ENCODE results near the gene USP22. TPM values are rescaled to one million over a fixed set of nuclear protein-coding genes. Genes with fewer than 3 reads are reported as not detected.

The USP22 gene
- total and polyA plus RNA-seq, 2 of the 4 experiments (the other 2 are of a cell fraction) = 161 to 319 TPM

DNA sequence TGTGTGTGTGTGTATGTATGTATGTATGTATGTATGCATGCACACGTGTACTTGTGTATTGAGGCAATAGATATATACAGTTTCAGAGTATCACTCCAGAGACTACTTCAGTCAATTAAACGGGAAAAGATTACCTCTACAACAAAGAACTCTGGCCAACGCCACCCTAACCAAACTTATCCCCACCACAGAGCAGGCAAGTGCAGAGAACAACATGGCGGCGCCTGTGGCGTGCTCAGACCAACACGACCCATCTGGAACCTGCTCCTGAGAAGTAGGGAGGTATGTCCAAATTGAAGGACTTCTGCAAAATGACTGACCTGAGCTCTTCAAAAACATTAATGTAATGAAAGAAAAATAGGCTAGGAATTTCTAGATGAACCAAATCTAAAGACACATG is 12.4 kb downstream of the USP22 start:
- H3K4me1 ChIP-seq (ENCODE audit: control insufficient read depth, insufficient read depth, low read length) = peaks cover 29% of the 10 kb centered on the region
- H4K5ac ChIP-seq (ENCODE audit: low read depth, low read length) = no peak overlapping the region
- BruUV-seq (replicated peaks) = no TSS peak
- no peak overlapping the region for H3K27ac ChIP-seq (ENCODE audit: insufficient read depth, low read length)
- H2BK20ac ChIP-seq (ENCODE audit: low read depth, low read length) = no peak overlapping the region
- H3K4ac ChIP-seq (ENCODE audit: low read depth, low read length) = no peak overlapping the region
- no peak overlapping the region for H3K56ac ChIP-seq (ENCODE audit: extremely low read depth, insufficient read depth, low read length)
- H3K4me2 ChIP-seq (ENCODE audit: low read depth, low read length) = no peak overlapping the region
- H3K14ac ChIP-seq (replicated peaks; ENCODE audit: low read depth, low read length) = no peak overlapping the region
- H4K8ac ChIP-seq (ENCODE audit: low read depth in 2 of 2, low read length in 2 of 2) = no peak overlapping the region
- peaks cover 100% of the 10 kb centered on the region for H4K20me1 ChIP-seq (ENCODE audit: insufficient read depth, low read length)
- H3K9me1 ChIP-seq (ENCODE audit: insufficient read depth, low read length) = peaks cover 49% of the 10 kb centered on the region
- H3K79me1 ChIP-seq (ENCODE audit: low read depth in 1 of 2, low read length in 2 of 2) = peaks cover 0 to 73% of the 10 kb centered on the region in 2 experiments; a peak in 2 of 4 replicates
- H3K9ac ChIP-seq (ENCODE audit: low read depth, low read length) = no peak overlapping the region
- ChIA-PET CTCF (no interaction called here), POLR2A (ENCODE audit: unreplicated experiment) (no interaction called here)
- intact Hi-C loops (cut with micrococcal nuclease) = no loop called here
- H2BK15ac ChIP-seq (ENCODE audit: low read depth, low read length) = no peak overlapping the region
- H3K4me3 ChIP-seq (ENCODE audit: insufficient read depth, low read depth, low read length) = no peak overlapping the region
- H3K18ac ChIP-seq (ENCODE audit: low read depth, low read length) = no peak overlapping the region
- TF ChIP-seq CHD1 (IDR thresholded peaks at IDR 0.05; ENCODE audit: low read depth, low read length) = no peak
- no peak for TF ChIP-seq RFX5 (IDR thresholded peaks at IDR 0.05; ENCODE audit: low read depth, low read length)
- TF ChIP-seq SMC3 (IDR thresholded peaks at IDR 0.05; ENCODE audit: low read depth, low read length) = no peak
- TF ChIP-seq RCOR1 (IDR thresholded peaks at IDR 0.05; ENCODE audit: insufficient replicate concordance, low read length) = no peak
- no peak for TF ChIP-seq RAD21 (IDR thresholded peaks at IDR 0.05; ENCODE audit: low read length)
- TF ChIP-seq BHLHE40 (IDR thresholded peaks at IDR 0.05; ENCODE audit: low read depth, low read length) = no peak
- TF ChIP-seq MAFK (IDR thresholded peaks at IDR 0.05; ENCODE audit: low read depth, low read length) = no peak
- in situ Hi-C loops (cut with MboI; ENCODE audit: low sequenced_read_pairs) = no loop called here
- ATAC-seq (ENCODE audit: low read depth) (no peak), DNase-seq (no peak)
- dilution Hi-C loops (cut with HindIII; ENCODE audit: low sequenced_read_pairs, unreplicated experiment) = no loop called here
- no peak overlapping the region for H3K23ac ChIP-seq (ENCODE audit: low read depth, low read length)
- H2AK5ac ChIP-seq (ENCODE audit: low read depth, low read length) = no peak overlapping the region
- H4K91ac ChIP-seq (ENCODE audit: insufficient read depth, low read depth, low read length) = no peak overlapping the region
- H2BK120ac ChIP-seq (ENCODE audit: low read depth, low read length) = no peak overlapping the region
- no peak overlapping the region for H2AFZ ChIP-seq (replicated peaks; ENCODE audit: low read length, poor library complexity)
- H3K36me3 ChIP-seq (ENCODE audit: control insufficient read depth, insufficient read depth, low read length) = peaks cover 26% of the 10 kb centered on the region
- H3K9me3 ChIP-seq (ENCODE audit: control insufficient read depth, insufficient read depth, low read length) = no peaks in the 10 kb centered on the region
- no peak overlapping the region for H2BK5ac ChIP-seq (ENCODE audit: low read depth, low read length, poor library complexity, severe bottlenecking)
- H2AK9ac ChIP-seq (replicated peaks; ENCODE audit: low read depth, low read length, poor library complexity) = no peak overlapping the region
- no peaks in the 10 kb centered on the region for H3K27me3 ChIP-seq (ENCODE audit: control insufficient read depth, insufficient read depth, low read length)
- WGBS, 2 experiments (ENCODE audit: extremely low coverage in 2 of 2, insufficient read length in 1 of 2) = no CpG with 5 or more reads among the region's 7 CpGs
